NCI-H1048 (cell line): Measurements from ENCODE around the gene TOLLIP.
"Not testable (repeated sequence)": the region's sequence is repeated elsewhere in the genome, so short reads cannot be mapped to it uniquely, and the experiment has no call there.

Experiments
- DNase-seq: peaks from one replicate; lab custom pipeline; 2025; lab: John Stamatoyannopoulos, UW

The TOLLIP gene

DNA sequence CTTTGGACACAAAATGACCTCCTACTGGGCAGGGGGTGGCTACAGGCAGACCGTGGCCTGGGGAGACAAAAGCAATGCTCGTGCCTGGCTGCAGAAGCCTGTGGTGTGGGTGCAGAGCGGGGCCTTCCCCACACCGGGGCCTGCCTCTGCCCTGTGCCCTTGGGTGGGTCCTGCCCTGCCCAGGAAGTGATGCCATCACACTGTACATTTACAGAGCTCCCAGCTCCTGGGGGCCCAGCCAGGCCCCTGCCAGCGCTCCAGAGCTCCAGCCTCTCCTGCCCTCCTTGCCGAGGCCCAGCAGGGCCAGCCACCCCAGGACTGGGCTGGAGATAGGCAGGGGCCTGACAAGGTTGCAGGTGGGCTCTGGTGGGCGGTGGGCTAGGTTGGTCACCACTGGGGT, 46.4 kb downstream of the TOLLIP start:
- no peak for DNase-seq

DNA sequence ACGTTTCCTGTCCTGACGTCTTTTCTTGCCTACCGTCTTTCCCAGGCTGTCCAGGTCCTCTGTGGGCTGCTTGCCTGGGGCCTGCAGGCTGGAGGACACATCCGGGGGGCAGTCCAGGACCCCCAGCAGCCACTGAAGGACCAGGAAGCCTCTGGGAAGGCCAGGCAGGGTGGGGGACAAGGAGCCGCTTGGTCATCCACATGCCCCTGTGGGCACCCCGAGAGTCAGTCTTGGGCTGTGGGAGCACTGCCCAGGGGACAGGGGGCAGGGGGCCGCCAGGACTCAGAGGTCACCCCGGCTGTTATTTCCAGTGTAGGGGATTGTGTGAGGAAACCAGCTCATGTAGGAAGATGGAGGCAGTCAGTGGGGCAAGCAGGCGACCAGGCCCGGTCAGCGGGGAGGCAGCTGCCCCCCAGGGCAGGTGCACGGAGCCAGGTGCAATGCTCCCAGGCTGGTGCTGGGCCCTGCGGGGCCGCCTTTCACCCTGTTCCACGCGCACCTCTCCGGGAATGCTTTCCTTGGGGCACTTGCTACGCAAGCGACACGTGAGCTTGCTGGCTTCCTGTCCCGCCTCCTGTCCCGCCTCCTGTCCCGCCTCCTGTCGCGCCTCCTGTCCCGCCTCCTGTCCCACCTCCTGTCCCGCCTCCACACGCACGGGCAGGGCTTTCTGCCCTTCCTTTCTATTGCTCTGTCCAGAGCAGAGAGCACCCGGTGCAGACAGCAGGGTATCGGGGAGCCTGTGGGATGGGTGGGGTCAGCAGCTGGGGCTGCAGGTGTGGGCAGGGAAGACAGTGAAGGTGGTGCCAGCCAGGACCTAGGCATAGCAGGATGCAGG, 47.0 kb downstream of the TOLLIP start:
- peak; percentile 73 for DNase-seq

GRCh38 chr11:1261241-1262071, 48.0 kb downstream of the TOLLIP start:
- no peak for DNase-seq

GRCh38 chr11:1260620-1261019, 48.8 kb downstream of the TOLLIP start:
- DNase-seq: no peak

DNA sequence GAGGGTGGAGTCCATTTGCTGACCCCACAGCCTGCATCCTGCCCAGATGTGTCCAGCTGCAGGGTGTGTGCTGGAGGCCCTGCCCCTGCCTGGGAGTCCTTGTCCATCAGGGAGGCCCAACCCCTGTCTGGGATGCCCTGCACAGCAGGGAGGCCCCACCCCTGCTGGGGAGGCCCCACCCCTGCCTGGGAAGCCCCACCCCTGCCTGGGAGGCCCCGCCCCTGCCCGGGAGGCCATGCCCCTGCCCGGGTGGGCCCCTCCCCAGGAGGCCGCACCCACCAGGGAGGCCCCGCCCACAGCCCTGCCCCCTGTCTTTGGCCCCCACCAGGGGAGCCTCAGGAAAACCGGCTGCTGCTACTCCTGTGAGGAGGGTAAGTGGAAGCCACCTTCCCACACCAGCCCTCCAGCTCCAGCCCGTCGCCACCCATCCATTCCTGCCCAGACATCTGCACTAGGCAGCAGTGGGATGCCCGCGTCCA, 49.4 kb downstream of the TOLLIP start:
- no peak for DNase-seq

DNA sequence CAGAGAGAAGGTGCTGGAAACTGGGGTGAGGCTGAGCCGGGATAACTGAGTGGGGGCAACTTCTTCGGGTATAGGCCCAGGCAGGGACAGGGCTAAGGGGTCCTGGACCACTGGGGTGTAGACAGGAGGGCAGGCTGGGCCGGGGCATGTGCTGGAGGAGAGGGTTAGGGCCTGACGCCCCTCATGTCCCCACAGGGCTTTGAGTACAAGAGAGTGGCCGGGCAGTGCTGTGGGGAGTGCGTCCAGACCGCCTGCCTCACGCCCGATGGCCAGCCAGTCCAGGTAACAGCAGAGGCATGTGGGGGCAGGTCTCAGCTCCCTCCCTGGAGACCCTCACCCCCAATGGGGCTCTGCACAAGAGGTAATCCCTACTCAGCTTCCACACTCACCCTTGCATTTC, 49.9 kb downstream of the TOLLIP start:
- DNase-seq: no peak

DNA sequence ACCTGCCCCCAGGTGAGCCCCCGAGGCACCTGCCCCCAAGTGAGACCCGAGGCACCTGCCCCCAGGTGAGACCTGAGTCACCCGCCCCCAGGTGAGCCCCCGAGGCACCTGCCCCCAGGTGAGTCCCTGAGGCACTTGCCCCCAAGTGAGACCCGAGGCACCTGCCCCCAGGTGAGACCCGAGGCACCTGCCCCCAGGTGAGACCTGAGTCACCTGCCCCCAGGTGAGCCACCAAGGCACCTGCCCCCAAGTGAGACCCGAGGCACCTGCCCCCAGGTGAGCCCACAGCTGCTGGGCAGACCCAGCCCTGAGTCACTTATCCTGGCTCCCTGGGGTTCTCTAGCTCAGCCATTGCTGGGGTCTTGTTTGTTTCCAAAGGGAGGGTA, 50.4 kb downstream of the TOLLIP start:
- no peak for DNase-seq

- DNase-seq: no peak
Observed at GRCh38 chr11:1258401-1259075, 50.9 kb downstream of the TOLLIP start.

- no peak for DNase-seq
Observed at GRCh38 chr11:1257916-1258315, 51.5 kb downstream of the TOLLIP start.

DNA sequence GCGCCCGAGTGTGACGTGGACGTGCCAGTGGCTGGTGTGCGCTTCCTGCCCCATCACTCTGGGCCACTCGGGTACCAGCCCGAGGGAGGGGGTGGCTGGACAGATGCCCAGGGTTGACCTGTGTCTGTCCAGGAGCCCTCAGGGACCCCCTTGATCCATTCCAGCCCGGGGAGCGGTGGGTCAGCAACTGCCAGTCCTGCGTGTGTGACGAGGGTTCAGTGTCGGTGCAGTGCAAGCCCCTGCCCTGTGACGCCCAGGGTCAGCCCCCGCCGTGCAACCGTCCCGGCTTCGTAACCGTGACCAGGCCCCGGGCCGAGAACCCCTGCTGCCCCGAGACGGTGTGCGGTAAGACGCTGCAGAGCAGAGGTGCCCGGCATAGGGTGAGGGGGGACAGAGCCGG, 52.1 kb downstream of the TOLLIP start:
- DNase-seq: no peak

DNA sequence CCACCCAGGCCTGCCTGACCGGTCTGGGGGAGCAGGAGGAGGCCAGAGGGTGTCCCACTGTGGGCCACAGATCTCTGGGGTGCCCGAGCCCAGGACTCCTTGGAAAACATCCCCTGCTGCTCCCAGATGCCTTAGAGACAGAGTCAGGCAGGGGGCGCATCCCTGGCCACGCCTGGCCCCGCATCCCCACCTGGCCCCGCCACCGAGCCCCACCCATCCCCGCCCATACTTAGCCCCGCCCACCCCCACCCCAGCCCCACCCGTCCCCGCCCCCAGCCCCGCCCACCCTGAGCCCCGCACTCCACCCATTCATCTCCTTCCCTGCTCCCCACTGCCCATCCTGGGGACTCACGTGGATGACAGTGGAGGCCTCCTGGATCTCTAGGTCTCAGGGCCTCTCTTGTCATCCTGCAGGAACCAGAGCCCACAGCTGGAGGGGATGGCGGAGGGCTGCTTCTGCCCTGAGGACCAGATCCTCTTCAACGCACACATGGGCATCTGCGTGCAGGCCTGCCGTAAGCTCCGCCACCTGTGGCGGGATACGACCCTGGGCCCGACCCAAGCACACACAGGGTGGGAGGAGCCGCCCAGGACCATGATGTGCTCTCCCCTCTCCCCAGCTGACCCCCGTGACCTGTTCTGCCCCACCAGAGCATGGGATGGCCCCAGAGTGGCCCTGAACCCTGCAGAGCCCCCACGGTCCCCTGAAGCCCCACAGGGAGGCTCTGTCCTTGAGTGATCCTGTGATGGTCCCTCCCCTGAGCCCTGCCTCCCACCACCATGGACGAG, 53.0 kb downstream of the TOLLIP start:
- DNase-seq: no peak

GRCh38 chr11:1255151-1255550, 54.3 kb downstream of the TOLLIP start:
- DNase-seq: no peak

- no peak for DNase-seq
Observed at GRCh38 chr11:1254733-1255132, 54.7 kb downstream of the TOLLIP start.

- no peak for DNase-seq
Observed at GRCh38 chr11:1254086-1254648, 55.3 kb downstream of the TOLLIP start.

- DNase-seq: no peak
Observed at GRCh38 chr11:1253103-1253485, 56.3 kb downstream of the TOLLIP start.

- no peak for DNase-seq
Observed at GRCh38 chr11:1252371-1253102, 56.9 kb downstream of the TOLLIP start.

- no peak for DNase-seq
Observed at GRCh38 chr11:1251236-1251770, 58.1 kb downstream of the TOLLIP start.

- not testable (repeated sequence) for DNase-seq
Observed at GRCh38 chr11:1250411-1250810, 59.0 kb downstream of the TOLLIP start.

- DNase-seq: not testable (repeated sequence)
Observed at GRCh38 chr11:1248951-1249350, 60.5 kb downstream of the TOLLIP start.

DNA sequence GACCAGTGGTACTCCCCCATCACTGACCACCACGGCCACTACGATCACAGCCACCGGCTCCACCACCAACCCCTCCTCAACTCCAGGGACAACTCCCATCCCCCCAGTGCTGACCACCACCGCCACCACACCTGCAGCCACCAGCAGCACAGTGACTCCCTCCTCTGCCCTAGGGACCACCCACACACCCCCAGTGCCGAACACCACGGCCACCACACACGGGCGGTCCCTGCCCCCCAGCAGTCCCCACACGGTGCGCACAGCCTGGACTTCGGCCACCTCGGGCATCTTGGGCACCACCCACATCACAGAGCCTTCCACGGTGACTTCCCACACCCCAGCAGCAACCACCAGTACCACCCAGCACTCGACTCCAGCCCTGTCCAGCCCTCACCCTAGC, 62.4 kb downstream of the TOLLIP start:
- DNase-seq: not testable (repeated sequence)
